Measurements from ENCODE around the gene LETM1. TPM values are rescaled to one million over a fixed set of nuclear protein-coding genes. Genes with fewer than 3 reads are reported as not detected.

LETM1 gene
- total and polyA plus RNA-seq, 2 donors (not counting 1 experiment from before 2014, with no cell fraction given) = 28.5 to 45.1 TPM

DNA sequence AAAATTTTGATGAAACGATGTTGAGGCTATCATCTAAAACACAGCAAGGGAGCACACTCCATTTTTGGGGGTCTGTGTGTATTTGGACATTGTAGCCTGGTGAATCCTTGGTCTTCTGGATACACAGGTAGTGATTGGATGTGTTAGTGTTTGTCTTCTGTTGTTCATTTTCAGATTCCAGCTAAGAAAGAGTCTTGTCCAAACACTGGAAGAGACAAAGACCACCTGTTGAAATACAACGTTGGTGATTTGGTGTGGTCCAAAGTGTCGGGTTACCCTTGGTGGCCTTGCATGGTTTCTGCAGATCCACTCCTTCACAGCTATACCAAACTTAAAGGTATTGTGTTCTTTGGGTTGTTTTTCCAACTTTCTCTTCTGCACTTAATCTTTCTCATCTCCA is 48.1 kb upstream of the LETM1 start:
- peaks cover 0 to 34% of the 10 kb centered on the region in 2 experiments for H3K36me3 ChIP-seq (replicated peaks in 1 of 2; ENCODE audit: control extremely low read depth in 1 of 2, control insufficient read depth in 1 of 2, extremely low read depth in 1 of 2, insufficient read depth in 2 of 2, low read length in 1 of 2)
- peaks cover 3 to 6% of the 10 kb centered on the region in 2 donors for H3K4me1 ChIP-seq (ENCODE audit: control insufficient read depth in 2 of 2, insufficient read depth in 2 of 2, low read length in 2 of 2)
- no peak overlapping the region for H3K4me3 ChIP-seq (ENCODE audit: control extremely low read depth in 1 of 5, extremely low read depth in 1 of 5, insufficient read depth in 1 of 5, low read depth in 2 of 5, low read length in 4 of 5)
- Mint-ChIP-seq H3K9me3 (ENCODE audit: insufficient read depth) (no peaks in the 10 kb centered on the region), H3K27ac (no peak overlapping the region), H3K4me3 (no peak overlapping the region), H3K27me3 (no peaks in the 10 kb centered on the region), H3K4me1 (peaks cover 4% of the 10 kb centered on the region)
- TF ChIP-seq, protein P1, sequence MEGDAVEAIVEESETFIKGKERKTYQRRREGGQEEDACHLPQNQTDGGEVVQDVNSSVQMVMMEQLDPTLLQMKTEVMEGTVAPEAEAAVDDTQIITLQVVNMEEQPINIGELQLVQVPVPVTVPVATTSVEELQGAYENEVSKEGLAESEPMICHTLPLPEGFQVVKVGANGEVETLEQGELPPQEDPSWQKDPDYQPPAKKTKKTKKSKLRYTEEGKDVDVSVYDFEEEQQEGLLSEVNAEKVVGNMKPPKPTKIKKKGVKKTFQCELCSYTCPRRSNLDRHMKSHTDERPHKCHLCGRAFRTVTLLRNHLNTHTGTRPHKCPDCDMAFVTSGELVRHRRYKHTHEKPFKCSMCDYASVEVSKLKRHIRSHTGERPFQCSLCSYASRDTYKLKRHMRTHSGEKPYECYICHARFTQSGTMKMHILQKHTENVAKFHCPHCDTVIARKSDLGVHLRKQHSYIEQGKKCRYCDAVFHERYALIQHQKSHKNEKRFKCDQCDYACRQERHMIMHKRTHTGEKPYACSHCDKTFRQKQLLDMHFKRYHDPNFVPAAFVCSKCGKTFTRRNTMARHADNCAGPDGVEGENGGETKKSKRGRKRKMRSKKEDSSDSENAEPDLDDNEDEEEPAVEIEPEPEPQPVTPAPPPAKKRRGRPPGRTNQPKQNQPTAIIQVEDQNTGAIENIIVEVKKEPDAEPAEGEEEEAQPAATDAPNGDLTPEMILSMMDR (IDR thresholded peaks at IDR 0.05) = no peak
- no peak for TF ChIP-seq EZH2 (IDR thresholded peaks at IDR 0.05; ENCODE audit: borderline replicate concordance, insufficient read depth, low read depth, low read length, poor library complexity, severe bottlenecking)
- no peak overlapping the region for H2AFZ ChIP-seq (ENCODE audit: insufficient read depth, low read depth, low read length, poor library complexity, severe bottlenecking)
- H3K27ac ChIP-seq (ENCODE audit: low read length in 2 of 2) = no peak overlapping the region
- POLR2A ChIA-PET = no interaction called here
- ATAC-seq (ENCODE audit: low read depth) (no peak), DNase-seq (no peak)
- peaks cover 7% of the 10 kb centered on the region for H4K20me1 ChIP-seq (ENCODE audit: control insufficient read depth, insufficient read depth, low read length, poor library complexity, severe bottlenecking)
- WGBS (ENCODE audit: insufficient coverage) = 100% methylated on average over 2 of the region's 3 CpGs
- CTCF ChIA-PET = no interaction called here
- intact Hi-C loops (cut with micrococcal nuclease) = no loop called here
- H3K9me3 ChIP-seq (ENCODE audit: control extremely low read depth in 1 of 3, control insufficient read depth in 2 of 3, insufficient read depth in 1 of 3, low read length in 2 of 3) = no peaks in the 10 kb centered on the region
- no peak overlapping the region for H3K9ac ChIP-seq (ENCODE audit: low read length)
- H3K27me3 ChIP-seq (replicated peaks in 1 of 4; ENCODE audit: control extremely low read depth in 1 of 4, control insufficient read depth in 3 of 4, insufficient read depth in 4 of 4, low read length in 3 of 4) = no peaks in the 10 kb centered on the region
- H3K79me2 ChIP-seq (ENCODE audit: control insufficient read depth, insufficient read depth, low read length) = peaks cover 63% of the 10 kb centered on the region
- H3K4me2 ChIP-seq (replicated peaks; ENCODE audit: low read depth, low read length, poor library complexity, severe bottlenecking) = no peak overlapping the region

DNA sequence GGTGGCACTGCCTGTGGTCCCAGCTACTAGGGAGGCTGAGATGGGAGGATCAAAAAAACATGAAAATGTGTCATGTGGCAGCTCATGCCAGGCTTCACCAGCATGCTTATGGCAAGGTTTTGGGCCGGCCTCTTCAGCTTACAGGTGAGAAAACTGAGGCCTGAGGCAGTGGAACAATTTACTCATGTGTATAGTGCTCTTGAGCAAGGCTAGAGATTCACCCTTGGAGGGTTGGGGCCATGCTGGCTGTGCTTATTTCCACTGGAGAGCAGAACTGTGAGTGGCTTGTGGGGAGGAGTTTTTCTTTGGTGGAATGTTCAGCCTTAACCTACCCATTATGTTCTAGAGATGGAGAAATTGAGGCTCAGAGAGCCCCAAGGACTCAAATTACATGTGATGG is 47.1 kb upstream of the LETM1 start:
- H3K4me1 Mint-ChIP-seq = peaks cover 9% of the 10 kb centered on the region
- Histone ChIP-seq H3K79me2 (ENCODE audit: control insufficient read depth, insufficient read depth, low read length) (peaks cover 57% of the 10 kb centered on the region), H3K9me3 (ENCODE audit: control extremely low read depth in 1 of 3, control insufficient read depth in 2 of 3, insufficient read depth in 1 of 3, low read length in 2 of 3) (no peaks in the 10 kb centered on the region), H3K4me3 (ENCODE audit: control extremely low read depth in 1 of 5, extremely low read depth in 1 of 5, insufficient read depth in 1 of 5, low read depth in 2 of 5, low read length in 4 of 5) (no peak overlapping the region), H3K4me1 (ENCODE audit: control insufficient read depth in 2 of 2, insufficient read depth in 2 of 2, low read length in 2 of 2) (peaks cover 5 to 9% of the 10 kb centered on the region in 2 donors), H2AFZ (ENCODE audit: insufficient read depth, low read depth, low read length, poor library complexity, severe bottlenecking) (no peak overlapping the region), H4K20me1 (ENCODE audit: control insufficient read depth, insufficient read depth, low read length, poor library complexity, severe bottlenecking) (peaks cover 11% of the 10 kb centered on the region), H3K27ac (ENCODE audit: low read length in 2 of 2) (no peak overlapping the region), H3K4me2 (replicated peaks; ENCODE audit: low read depth, low read length, poor library complexity, severe bottlenecking) (no peak overlapping the region), H3K27me3 (replicated peaks in 1 of 4; ENCODE audit: control extremely low read depth in 1 of 4, control insufficient read depth in 3 of 4, insufficient read depth in 4 of 4, low read length in 3 of 4) (no peaks in the 10 kb centered on the region), H3K36me3 (replicated peaks in 1 of 2; ENCODE audit: control extremely low read depth in 1 of 2, control insufficient read depth in 1 of 2, extremely low read depth in 1 of 2, insufficient read depth in 2 of 2, low read length in 1 of 2) (peaks cover 0 to 30% of the 10 kb centered on the region in 2 experiments), H3K9ac (ENCODE audit: low read length) (no peak overlapping the region)
- CTCF ChIA-PET = interaction anchor here (8.0 kb wide), 1 partner anchor 156 kb away, joined by 120 read pairs; no protein-coding TSS in a partner anchor
- no peak overlapping the region for H3K4me3 Mint-ChIP-seq
- intact Hi-C loops (cut with micrococcal nuclease) = no loop called here
- no peak for ATAC-seq (ENCODE audit: low read depth)
- no peak overlapping the region for H3K27ac Mint-ChIP-seq
- POLR2A ChIA-PET = no interaction called here
- H3K9me3 Mint-ChIP-seq (ENCODE audit: insufficient read depth) = no peaks in the 10 kb centered on the region
- no peaks in the 10 kb centered on the region for H3K27me3 Mint-ChIP-seq
- no CpG with 5 or more reads among the region's 1 CpG for WGBS (ENCODE audit: insufficient coverage)
- no peak for DNase-seq
- TF ChIP-seq EZH2 (IDR thresholded peaks at IDR 0.05; ENCODE audit: borderline replicate concordance, insufficient read depth, low read depth, low read length, poor library complexity, severe bottlenecking) = no peak
- TF ChIP-seq, protein P1 (IDR thresholded peaks at IDR 0.05) = no peak
